SK-N-SH treated with all-trans-retinoic acid at 6 μM for 48 hours (cell line): ENCODE measurements around the gene DSC3.

Experiments
- ATAC-seq: fragments of 200-7000 bp; cut with Tn5 transposase; 3 replicates; pipeline ENCODE4 v1.9.1; 2020; ENCODE audit warnings: mild to moderate bottlenecking, moderate library complexity
- ARNTL ChIP-seq: fragments of 450-650 bp; formaldehyde crosslinking; IDR thresholded peaks from 2 replicates; pipeline ENCODE4 v1.5.0; 2020; ENCODE audit warnings: low read depth, mild to moderate bottlenecking, moderate library complexity, borderline replicate concordance
- BACH2 ChIP-seq: fragments of 250-450 bp; sonication (Bioruptor Pico); IDR thresholded peaks from 2 replicates; pipeline ENCODE4 v1.9.0; 2021; ENCODE audit warnings: mild to moderate bottlenecking, borderline replicate concordance
- CREB5 ChIP-seq: fragments of 250-450 bp; sonication (Bioruptor Pico); IDR thresholded peaks from 2 replicates; pipeline ENCODE4 v1.5.1; 2020; ENCODE audit warnings: low read depth, mild to moderate bottlenecking, moderate library complexity
- CSDC2 ChIP-seq: fragments of 250-450 bp; sonication (Bioruptor Pico); IDR thresholded peaks from 2 replicates; pipeline ENCODE4 v1.5.0; 2020; ENCODE audit warnings: mild to moderate bottlenecking, moderate library complexity
- ESRRG ChIP-seq: fragments of 250-450 bp; sonication (Bioruptor Pico); IDR thresholded peaks from 2 replicates; pipeline ENCODE4 v1.6.1; 2021; ENCODE audit warnings: mild to moderate bottlenecking
- GLIS3 ChIP-seq: fragments of 250-450 bp; sonication (Bioruptor Pico); IDR thresholded peaks from 2 replicates; pipeline ENCODE4 v1.5.0; 2020; ENCODE audit warnings: mild to moderate bottlenecking, moderate library complexity
- ISL1 ChIP-seq: fragments of 250-450 bp; sonication (Bioruptor Pico); IDR thresholded peaks from 2 replicates; pipeline ENCODE4 v2.1.2; 2022; ENCODE audit warnings: mild to moderate bottlenecking, moderate library complexity
- PATZ1 ChIP-seq: fragments of 250-450 bp; sonication (Bioruptor Pico); IDR thresholded peaks from 2 replicates; pipeline ENCODE4 v1.8.0; 2020; ENCODE audit warnings: mild to moderate bottlenecking, moderate library complexity, borderline replicate concordance
- PPARA ChIP-seq: fragments of 250-450 bp; sonication (Bioruptor Pico); IDR thresholded peaks from 2 replicates; pipeline ENCODE4 v1.5.0; 2020; ENCODE audit warnings: mild to moderate bottlenecking, borderline replicate concordance
- RARB ChIP-seq: fragments of 250-450 bp; sonication (Bioruptor Pico); IDR thresholded peaks from 2 replicates; pipeline ENCODE4 v1.8.0; 2021; ENCODE audit warnings: mild to moderate bottlenecking, moderate library complexity
- TCF4 ChIP-seq: fragments of 250-450 bp; sonication (Bioruptor Pico); IDR thresholded peaks from 2 replicates; pipeline ENCODE4 v1.8.0; 2021; ENCODE audit warnings: mild to moderate bottlenecking, moderate library complexity, borderline replicate concordance
- TOX ChIP-seq: fragments of 250-450 bp; sonication (Bioruptor Pico); IDR thresholded peaks from 2 replicates; pipeline ENCODE4 v1.8.0; 2021; ENCODE audit warnings: mild to moderate bottlenecking, moderate library complexity, borderline replicate concordance
- ZC3H10 ChIP-seq: fragments of 250-450 bp; sonication (Bioruptor Pico); IDR thresholded peaks from 2 replicates; pipeline ENCODE4 v1.5.1; 2021; ENCODE audit warnings: mild to moderate bottlenecking, moderate library complexity
- ZFP3 ChIP-seq: fragments of 250-450 bp; sonication (Bioruptor Pico); IDR thresholded peaks from 2 replicates; pipeline ENCODE4 v1.5.0; 2020; ENCODE audit warnings: mild to moderate bottlenecking, moderate library complexity
- ZNF565 ChIP-seq: fragments of 450-650 bp; formaldehyde crosslinking; conservative IDR thresholded peaks from 2 replicates; pipeline ENCODE4 v1.5.0; 2020; ENCODE audit warnings: low read depth, mild to moderate bottlenecking, moderate library complexity
- ZNF70 ChIP-seq: fragments of 450-650 bp; formaldehyde crosslinking; IDR thresholded peaks from 2 replicates; pipeline ENCODE4 v1.5.0; 2020; ENCODE audit warnings: mild to moderate bottlenecking, moderate library complexity
- TF ChIP-seq, protein P1 (sequence below): fragments of 250-450 bp; sonication (Bioruptor Pico); IDR thresholded peaks from 2 replicates; pipeline ENCODE4 v1.5.1; 2021; ENCODE audit warnings: mild to moderate bottlenecking, moderate library complexity
- TF ChIP-seq, protein P2 (sequence below): fragments of 250-450 bp; sonication (Bioruptor Pico); IDR thresholded peaks from 2 replicates; pipeline ENCODE4 v1.8.0; 2021; ENCODE audit warnings: low read depth, mild to moderate bottlenecking, moderate library complexity, borderline replicate concordance
- TF ChIP-seq, protein P3 (sequence below): fragments of 250-450 bp; sonication (Bioruptor Pico); IDR thresholded peaks from 2 replicates; pipeline ENCODE4 v1.5.0; 2020; ENCODE audit warnings: mild to moderate bottlenecking, moderate library complexity

Gene DSC3

GRCh38 chr18:30988440-30988839 lies 54.1 kb downstream of the DSC3 start:
- TF ChIP-seq ESRRG (CRISPR knock-in tag) (no peak), ISL1 (no peak), GLIS3 (CRISPR knock-in tag) (no peak), CREB5 (no peak), RARB (CRISPR knock-in tag) (no peak), PATZ1 (no peak), CSDC2 (no peak), ZFP3 (CRISPR knock-in tag) (no peak), TCF4 (no peak), ZNF70 (CRISPR knock-in tag) (no peak), BACH2 (CRISPR knock-in tag) (no peak), ZNF565 (no peak), ARNTL (CRISPR knock-in tag) (no peak), ZC3H10 (CRISPR knock-in tag) (no peak), TOX (CRISPR knock-in tag) (no peak)
- TF ChIP-seq, protein P1, sequence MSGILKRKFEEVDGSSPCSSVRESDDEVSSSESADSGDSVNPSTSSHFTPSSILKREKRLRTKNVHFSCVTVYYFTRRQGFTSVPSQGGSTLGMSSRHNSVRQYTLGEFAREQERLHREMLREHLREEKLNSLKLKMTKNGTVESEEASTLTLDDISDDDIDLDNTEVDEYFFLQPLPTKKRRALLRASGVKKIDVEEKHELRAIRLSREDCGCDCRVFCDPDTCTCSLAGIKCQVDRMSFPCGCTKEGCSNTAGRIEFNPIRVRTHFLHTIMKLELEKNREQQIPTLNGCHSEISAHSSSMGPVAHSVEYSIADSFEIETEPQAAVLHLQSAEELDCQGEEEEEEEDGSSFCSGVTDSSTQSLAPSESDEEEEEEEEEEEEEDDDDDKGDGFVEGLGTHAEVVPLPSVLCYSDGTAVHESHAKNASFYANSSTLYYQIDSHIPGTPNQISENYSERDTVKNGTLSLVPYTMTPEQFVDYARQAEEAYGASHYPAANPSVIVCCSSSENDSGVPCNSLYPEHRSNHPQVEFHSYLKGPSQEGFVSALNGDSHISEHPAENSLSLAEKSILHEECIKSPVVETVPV (CRISPR knock-in tag) = no peak
- TF ChIP-seq, protein P2, sequence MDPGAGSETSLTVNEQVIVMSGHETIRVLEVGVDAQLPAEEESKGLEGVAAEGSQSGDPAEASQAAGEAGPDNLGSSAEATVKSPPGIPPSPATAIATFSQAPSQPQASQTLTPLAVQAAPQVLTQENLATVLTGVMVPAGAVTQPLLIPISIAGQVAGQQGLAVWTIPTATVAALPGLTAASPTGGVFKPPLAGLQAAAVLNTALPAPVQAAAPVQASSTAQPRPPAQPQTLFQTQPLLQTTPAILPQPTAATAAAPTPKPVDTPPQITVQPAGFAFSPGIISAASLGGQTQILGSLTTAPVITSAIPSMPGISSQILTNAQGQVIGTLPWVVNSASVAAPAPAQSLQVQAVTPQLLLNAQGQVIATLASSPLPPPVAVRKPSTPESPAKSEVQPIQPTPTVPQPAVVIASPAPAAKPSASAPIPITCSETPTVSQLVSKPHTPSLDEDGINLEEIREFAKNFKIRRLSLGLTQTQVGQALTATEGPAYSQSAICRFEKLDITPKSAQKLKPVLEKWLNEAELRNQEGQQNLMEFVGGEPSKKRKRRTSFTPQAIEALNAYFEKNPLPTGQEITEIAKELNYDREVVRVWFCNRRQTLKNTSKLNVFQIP (CRISPR knock-in tag) = no peak
- TF ChIP-seq, protein P3, sequence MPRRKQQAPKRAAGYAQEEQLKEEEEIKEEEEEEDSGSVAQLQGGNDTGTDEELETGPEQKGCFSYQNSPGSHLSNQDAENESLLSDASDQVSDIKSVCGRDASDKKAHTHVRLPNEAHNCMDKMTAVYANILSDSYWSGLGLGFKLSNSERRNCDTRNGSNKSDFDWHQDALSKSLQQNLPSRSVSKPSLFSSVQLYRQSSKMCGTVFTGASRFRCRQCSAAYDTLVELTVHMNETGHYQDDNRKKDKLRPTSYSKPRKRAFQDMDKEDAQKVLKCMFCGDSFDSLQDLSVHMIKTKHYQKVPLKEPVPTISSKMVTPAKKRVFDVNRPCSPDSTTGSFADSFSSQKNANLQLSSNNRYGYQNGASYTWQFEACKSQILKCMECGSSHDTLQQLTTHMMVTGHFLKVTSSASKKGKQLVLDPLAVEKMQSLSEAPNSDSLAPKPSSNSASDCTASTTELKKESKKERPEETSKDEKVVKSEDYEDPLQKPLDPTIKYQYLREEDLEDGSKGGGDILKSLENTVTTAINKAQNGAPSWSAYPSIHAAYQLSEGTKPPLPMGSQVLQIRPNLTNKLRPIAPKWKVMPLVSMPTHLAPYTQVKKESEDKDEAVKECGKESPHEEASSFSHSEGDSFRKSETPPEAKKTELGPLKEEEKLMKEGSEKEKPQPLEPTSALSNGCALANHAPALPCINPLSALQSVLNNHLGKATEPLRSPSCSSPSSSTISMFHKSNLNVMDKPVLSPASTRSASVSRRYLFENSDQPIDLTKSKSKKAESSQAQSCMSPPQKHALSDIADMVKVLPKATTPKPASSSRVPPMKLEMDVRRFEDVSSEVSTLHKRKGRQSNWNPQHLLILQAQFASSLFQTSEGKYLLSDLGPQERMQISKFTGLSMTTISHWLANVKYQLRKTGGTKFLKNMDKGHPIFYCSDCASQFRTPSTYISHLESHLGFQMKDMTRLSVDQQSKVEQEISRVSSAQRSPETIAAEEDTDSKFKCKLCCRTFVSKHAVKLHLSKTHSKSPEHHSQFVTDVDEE = no peak
- ATAC-seq = no peak

GRCh38 chr18:30987467-30988241 lies 54.9 kb downstream of the DSC3 start:
- no peak for ATAC-seq
- TF ChIP-seq PPARA (CRISPR knock-in tag) (no peak), CREB5 (no peak)
- TF ChIP-seq, protein P2 (CRISPR knock-in tag) = no peak
